Activated CD4-positive, CD25-positive, alpha-beta regulatory T cell treated with anti-CD3 and anti-CD28 coated beads, Interleukin-2, amount 50 U/mL, for 16 hours (primary cell): ENCODE measurements around the gene HAUS8.
A peak's percentile ranks its signal among the peaks of the same experiment; 100 is the strongest.
"Not testable (repeated sequence)": the region's sequence is repeated elsewhere in the genome, so short reads cannot be mapped to it uniquely, and the experiment has no call there.

Experiments used
- DNase-seq: peaks from one replicate; pipeline ENCODE4 v3.0.0-alpha.2; 2020; ENCODE audit warnings: low read depth, low spot score

HAUS8 gene

DNA sequence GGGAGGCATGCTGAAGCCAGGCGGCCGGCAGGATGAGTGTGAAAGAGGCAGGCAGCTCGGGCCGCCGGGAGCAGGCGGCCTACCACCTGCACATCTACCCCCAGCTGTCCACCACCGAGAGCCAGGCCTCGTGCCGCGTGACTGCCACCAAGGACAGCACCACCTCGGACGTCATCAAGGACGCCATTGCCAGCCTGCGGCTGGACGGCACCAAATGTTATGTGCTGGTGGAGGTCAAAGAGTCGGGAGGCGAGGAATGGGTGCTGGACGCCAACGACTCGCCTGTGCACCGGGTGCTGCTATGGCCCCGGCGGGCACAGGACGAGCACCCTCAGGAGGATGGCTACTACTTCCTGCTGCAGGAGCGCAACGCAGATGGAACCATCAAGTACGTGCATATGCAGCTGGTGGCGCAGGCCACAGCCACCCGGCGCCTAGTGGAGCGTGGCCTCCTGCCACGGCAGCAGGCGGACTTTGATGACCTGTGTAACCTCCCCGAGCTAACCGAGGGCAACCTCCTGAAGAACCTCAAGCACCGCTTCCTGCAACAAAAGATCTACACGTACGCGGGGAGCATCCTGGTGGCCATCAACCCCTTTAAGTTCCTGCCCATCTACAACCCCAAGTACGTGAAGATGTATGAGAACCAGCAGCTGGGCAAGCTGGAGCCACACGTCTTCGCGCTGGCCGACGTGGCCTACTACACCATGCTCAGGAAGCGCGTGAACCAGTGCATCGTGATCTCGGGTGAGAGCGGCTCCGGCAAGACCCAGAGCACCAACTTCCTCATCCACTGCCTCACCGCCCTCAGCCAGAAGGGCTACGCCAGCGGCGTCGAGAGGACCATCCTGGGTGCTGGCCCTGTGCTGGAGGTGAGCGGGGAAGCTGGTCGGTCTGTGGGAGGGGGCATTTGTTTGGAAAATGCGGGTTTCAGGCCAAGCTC lies 26.7 kb upstream of the HAUS8 start:
- no peak for DNase-seq

DNA sequence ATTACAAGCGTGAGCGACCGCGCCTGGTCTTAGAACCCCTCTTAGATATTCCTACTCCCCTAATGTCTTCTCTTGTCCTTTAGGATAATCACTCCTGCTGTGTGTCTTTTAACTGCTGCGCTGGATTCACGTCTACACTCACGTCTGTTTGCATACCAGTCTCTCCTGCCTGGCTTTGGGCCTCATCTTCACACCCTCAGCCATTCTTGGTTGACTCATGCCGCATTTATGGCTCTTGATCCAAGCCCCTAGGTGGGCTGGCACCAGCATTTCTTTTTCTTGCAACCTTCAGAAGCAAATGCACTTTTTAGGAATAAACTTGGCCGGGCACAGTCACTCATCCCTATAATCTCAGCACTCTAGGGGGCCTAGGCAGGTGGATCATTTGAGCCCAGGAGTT lies 23.1 kb upstream of the HAUS8 start:
- DNase-seq: no peak

GRCh38 chr19:17097593-17098126 lies 22.4 kb upstream of the HAUS8 start:
- no peak for DNase-seq

DNA sequence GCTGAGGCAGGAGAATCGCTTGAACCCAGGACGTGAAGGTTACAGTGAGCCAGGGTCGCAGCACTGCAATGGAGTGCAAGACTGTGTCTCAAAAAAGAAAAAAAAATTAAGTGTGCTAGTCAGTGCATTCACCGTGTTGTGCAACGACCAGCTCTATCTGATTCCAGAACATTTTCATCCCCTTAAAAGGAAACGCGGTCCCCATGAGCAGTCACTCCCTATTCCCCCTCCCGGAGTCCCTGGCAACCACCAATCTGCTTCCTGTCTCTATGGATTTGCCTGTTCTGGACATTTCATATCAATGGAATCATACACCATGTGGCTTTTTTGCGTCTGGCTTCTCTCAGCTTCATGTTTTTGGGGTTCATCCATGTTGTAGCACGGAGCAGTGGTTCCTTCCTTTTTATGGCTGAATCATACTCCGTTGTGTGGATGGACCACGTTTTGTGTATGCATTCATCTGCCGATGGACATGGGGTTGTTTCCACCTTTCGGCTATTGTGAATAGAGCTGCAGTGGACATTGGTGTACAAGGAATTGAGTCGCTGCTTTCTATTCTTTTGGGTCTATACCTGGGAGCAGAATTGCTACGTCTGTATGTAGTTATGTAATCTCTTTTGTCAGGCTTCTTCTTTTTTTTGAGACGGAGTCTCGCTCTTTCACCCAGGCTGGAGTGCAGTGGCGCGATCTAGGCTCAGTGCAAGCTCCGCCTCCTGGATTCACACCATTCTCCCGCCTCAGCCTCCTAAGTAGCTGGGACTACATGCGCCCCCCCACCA lies 20.1 kb upstream of the HAUS8 start:
- no peak for DNase-seq

GRCh38 chr19:17094694-17095093 lies 19.4 kb upstream of the HAUS8 start:
- not testable (repeated sequence) for DNase-seq

GRCh38 chr19:17092696-17093095 lies 17.4 kb upstream of the HAUS8 start:
- DNase-seq: no peak

GRCh38 chr19:17091758-17092333 lies 16.6 kb upstream of the HAUS8 start:
- DNase-seq: no peak

DNA sequence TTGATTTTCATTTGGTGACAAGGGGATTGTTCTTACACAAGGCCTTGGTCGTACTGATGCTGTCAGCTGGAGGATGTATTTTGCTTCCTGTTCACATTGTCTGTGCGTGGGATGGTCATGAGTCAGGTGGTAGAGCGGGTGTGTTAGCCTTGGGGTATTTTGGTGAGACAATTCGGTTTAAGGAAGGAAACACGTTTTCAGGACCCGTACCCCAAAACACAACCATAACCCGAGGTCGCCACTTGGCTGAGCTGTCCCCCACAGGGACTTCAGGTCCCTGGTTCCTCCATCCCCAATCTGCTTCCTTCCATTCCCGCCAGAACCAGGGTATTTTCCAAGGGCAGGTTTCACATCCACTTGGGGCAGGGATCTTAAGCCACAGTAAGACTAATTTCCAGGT lies 15.3 kb upstream of the HAUS8 start:
- DNase-seq: no peak

DNA sequence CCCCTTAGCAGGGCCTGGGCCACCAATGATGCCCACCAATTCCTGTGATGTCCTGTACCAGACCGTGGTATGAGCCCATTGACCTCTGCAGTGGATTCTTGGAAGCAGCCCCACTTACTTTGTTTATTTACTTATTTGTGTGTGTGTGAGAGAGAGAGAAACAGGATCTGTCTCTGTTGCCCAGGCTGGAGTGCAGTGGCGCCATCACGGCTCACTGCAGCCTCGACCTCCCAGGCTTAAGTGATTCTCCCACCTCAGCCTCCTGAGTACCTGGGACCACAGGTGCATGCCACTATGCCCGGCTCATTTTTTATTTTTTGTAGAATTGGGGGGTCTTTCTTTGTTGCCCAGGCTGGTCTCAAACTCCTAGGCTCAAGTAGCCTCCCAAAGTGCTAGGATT lies 13.3 kb upstream of the HAUS8 start:
- no peak for DNase-seq

GRCh38 chr19:17086834-17087233 lies 11.6 kb upstream of the HAUS8 start:
- no peak for DNase-seq

GRCh38 chr19:17086120-17086519 lies 10.9 kb upstream of the HAUS8 start:
- DNase-seq: no peak

DNA sequence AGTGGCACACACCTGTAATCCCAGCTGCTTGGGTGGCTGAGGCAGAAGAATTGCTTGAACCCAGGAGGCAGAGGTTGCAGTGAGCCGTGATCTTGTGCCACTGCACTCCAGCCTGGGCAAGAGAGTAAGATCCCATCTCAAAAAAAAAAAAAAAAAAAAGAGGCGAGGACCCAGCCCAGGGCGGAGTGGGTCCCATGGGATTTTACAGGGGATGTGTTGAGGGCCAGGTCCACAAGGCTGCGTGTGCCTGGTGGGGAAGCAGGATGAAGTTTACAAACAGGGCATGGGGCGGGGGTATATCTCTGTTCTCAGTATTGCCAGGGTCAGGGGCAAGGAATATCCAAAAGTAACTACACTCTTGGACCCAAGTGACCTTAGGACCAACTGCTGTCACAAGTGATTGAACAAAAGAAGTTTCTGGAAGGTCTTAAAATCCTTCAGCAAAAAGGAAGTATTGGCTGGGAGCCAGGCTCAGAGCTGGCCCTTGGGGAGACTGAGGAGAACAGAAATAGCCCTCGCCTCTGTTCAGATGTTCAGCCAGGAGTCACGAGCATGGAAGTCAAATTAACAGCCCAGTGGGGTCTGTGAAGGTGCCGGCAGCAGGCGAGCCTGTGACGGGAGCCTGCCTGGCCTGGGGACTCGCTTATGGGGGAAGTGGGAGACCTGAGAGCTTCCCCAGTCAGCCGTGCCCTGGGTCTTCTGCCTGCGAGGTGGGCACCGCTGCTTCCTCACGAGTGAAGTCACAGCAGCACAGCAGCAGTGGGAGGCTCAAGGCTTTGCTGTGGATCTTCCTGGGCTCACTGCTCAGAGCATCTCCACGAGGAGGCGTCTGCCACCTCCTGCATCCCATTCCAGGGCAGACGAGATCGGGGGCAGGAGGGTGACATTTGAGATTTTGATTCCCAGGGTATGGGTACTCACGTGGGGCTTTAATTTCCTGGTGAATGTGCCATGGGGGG lies 6.7 kb upstream of the HAUS8 start:
- no peak for DNase-seq

- DNase-seq: no peak
Measured at GRCh38 chr19:17080440-17080801, 5.2 kb upstream of the HAUS8 start.

- DNase-seq: peak; percentile 61
Measured at GRCh38 chr19:17079710-17080439, 4.6 kb upstream of the HAUS8 start.

DNA sequence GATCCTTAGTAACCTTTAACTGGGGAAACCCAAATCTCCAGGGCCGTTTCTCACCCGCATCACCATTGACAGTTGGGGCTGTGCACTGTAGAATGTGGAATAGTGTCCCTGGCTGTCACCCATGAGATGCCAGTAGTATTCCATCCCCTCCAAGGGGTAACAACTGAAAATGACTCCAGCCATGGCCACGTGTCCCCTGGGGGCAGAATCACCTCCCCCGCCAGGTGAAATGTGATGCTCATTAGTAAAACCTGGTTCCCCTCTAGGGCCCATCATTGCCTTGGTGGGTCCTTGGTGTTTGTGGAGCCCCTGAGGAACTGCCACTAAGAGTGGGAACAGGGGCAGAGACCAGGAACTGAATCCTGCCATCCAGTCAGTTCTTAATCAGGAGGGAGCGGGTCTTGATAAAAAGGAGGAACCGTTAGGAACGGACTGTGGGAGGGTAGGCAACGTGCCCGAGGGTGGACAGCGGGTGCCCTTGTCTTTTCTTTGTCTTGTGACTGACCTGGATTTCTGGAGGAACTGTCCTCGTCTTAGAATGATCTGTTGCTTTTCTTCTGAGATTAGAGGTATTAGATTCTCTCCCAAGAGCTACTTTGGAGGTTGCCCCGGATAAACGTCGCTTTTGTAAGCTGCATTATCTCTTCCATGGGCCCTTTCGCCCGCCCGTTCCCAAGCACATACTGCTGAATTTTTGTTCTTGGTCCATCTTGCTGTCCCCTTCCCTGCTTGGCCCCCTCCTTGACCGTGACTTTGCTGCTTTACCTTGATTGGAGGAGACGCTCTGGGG lies 3.9 kb upstream of the HAUS8 start:
- no peak for DNase-seq

GRCh38 chr19:17078036-17078919 lies 3.0 kb upstream of the HAUS8 start:
- DNase-seq: no peak

DNA sequence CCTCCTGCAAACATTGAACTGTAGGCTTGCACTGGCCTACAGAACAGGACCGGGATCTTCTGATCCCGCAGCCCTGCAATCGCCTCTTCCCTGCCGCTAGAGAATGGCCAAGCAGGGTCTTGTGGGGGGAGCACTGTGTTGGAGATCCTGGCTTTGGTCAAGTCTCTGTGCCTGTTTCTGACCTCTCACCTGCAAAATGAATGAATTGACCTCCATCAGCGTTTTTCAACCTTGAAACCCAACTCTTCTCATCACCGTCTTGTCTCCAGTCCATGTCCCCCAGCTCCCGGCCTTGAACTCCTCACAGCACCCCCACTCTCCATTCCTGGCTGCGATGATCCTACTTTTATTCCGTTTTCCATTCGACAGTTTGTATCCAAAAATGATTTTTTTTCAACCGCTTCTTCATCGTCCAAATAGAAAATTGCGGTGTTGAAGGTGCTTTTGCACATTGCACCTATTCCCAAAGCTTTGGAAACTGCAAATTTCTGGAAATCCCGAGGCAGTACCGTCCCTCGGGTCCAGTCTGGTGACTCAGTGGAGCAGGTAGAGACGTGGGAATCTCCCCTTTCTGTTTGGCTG lies 2.3 kb upstream of the HAUS8 start:
- no peak for DNase-seq

DNA sequence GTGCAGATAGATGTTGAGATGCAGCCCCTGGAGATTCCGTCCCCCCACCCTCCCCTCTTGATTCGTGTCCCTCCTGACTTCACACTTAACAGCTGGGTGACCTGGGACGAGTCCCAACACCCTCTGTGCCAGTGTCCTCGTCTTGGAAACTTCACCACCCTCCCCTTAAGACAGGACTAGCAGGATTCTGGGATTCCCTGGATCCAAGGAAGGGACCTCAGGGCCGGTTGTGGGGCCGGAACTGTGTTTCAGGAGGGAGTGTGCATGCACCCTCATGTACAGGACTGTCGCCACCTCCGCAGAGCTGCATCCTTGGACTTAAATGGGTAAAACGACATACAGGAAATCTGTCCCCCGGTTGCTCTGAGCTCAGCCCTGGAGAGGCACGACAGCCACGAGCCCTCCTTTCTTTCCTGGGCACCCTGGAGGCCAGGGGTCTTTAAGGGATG lies 1.3 kb upstream of the HAUS8 start:
- DNase-seq: no peak
